SIG-M5 treated with dmso at 0.1 percent for 504 hours (cell line): ENCODE measurements around the gene PHLDB3.
"Not testable (repeated sequence)": the region's sequence is repeated elsewhere in the genome, so short reads cannot be mapped to it uniquely, and the experiment has no call there.

ENCODE experiments used
- DNase-seq: peaks from one replicate; lab custom pipeline; 2025; ENCODE audit not compliant: unreplicated experiment; lab: John Stamatoyannopoulos, UW

The PHLDB3 gene

DNA sequence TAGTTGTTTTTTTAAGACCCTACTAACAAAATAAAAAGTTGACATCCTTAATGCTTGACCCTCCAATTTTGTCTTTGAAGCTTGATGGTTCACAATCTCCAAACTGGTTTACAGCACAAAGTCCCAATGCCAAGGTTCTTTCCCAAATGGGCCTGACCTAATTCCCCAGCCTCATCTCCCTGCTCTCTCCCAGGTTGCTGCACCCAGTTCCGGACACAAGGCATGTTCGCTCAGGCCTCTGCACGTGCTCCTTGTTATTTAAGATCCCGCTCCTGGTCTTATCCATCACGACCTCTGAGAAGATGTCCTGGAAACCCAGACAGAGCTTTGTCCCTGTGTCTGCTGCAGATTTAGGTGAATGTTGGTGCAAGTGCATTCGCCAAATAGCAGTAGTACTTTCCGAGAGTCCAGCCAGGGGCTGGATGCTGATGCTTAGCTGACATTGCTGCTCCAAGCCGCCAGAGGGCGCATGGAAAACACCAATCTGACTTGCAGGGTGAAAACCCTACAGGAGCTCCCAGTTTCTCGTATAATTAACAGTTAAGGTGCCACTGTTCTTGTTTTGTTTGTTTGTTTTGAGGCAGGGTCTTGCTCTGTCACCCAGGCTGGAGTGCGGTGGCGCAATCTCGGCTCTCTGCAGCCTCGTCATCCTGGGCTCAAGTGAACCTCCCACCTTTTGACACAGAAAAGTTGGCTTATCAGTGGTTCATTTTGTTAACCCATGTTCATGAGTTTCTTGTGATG, 57.6 kb downstream of the PHLDB3 start:
- DNase-seq: peak; percentile 52

DNA sequence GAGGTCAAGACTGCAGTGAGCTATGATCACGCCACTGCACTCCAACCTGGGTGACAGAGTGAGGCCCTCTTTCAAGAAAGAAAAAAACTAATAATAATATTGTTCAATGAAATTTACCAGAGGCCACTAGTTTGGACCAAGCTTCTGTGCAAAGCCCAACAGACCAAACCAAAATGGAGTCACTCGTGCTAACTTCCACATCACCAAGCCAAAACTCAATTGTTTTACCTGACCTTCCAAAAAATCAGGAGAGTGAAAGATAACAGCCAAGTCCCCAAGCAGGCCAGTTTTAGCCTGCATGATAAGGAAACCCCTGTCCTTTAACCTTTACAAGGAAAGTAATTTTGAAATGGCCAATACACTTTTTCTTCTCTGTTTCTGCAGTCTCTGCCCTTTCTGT, 59.1 kb downstream of the PHLDB3 start:
- DNase-seq: no peak

DNA sequence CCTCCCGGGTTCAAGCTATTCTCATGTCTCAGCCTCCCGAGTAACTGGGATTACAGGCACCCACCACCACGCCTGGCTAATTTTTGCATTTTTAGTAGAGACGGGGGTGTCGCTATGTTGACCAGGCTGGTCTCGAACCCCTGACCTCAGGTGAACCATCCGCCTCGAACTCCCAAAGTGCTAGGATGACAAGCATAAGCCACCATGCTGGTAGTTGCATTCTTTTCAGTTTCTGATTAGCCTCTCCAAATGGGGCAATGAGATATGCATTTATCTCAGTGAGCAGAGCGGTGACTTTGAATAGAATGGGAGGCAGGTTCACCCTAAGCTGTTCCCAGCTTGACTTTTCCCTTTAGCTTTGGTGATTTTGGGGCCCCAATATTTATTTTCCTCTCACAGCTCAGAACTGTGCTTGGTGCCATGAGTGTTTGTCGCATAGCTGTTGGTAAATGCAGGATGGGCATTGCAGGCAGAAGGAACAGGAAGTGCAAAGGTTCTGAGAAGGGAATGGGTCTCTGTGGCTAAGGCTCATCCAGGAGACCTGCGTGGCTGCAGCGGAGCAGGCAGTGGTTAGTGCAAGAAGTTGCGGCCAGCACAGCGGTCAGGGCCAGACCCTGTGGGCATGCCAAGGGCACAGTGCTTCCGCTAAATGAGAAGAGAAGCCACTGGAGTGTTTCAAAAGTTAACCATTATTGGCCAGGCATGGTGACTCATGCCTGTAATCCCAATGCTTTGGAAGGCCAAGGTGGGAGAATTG, 59.8 kb downstream of the PHLDB3 start:
- no peak for DNase-seq

DNA sequence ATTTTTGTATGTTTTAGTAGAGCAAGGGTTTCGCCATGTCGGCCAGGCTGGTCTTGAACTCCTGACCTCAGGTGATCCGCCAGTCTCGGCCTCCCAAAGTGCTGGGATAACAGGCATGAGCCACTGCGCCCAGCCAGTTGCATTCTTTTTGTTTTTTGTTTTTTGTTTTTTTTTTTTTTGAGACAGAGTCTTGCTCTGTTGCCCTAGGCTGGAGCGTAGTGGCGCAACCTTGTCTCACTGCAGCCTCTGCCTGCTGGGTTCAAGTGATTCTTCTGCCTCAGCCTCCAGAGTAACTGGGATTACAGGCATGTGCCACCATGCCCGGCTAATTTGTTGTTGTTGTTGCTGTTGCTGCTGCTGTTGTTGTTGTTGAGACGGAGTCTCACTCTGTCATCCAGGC, 60.5 kb downstream of the PHLDB3 start:
- DNase-seq: not testable (repeated sequence)

DNA sequence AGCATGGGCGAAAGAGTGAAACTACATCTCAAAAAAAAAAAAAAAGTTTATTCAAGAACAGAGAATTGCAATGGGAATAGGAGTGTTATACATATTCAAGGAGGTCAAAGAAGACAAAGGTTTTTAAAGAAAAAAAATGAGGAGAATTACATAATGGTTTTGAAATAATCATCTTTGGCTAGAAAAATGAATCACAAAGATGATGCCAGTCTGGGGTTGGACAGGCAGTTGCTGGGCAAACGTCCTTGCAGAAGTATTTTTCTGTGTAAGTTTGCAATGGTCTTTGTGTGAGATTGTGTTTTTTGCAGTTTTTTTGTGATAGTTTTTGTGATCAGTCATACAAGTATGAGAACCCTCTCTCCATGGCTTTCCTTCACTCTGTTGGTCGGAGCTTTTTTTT, 62.8 kb downstream of the PHLDB3 start:
- DNase-seq: no peak

DNA sequence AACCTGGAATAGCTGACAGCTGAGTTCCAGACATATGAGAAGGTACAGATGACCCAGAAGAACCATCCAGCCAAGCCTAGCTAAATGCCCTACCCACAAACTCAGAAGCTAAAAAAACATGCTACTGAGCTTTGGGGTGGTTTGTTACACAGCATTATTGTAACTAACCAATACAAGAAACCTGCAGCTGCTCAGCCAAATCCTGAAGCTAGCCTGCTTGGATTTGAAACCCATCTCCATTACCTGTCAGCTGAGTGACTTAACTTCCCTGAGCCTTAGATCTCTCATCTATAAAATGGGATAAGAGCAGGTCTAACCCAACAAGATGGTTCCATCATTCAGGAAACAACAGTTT, 64.9 kb downstream of the PHLDB3 start:
- no peak for DNase-seq

DNA sequence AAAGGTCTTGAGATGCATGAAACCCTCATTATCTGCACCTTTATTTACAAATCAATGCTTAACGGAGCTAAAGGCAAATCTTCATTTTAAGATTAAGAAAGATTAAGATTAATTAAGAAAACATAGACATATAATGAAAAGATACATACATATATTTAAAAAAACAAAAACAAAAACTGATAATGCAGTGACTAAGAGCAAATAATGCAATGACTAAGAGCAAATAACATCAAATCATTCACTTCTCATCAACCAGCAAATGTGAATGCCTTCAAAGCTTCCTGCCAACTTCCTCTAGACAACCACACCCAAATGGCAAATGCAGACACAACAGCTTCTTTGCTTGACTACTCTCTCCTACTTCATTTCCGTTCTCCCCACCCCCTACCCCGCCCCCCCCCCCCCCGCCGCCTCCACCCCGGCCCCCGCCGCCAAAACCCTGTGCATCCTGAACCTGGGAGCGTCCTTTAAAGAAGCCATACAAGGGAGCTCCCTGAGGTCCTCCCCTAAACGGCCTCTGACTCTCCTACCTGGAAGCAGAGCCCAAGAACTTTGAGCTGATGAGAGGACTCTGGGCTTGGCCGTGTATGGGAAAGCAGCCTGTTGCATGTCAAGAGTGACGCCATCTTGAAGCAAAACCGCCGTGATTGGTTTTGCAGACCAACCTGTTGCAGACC, 65.4 kb downstream of the PHLDB3 start:
- peak; percentile 50 for DNase-seq

DNA sequence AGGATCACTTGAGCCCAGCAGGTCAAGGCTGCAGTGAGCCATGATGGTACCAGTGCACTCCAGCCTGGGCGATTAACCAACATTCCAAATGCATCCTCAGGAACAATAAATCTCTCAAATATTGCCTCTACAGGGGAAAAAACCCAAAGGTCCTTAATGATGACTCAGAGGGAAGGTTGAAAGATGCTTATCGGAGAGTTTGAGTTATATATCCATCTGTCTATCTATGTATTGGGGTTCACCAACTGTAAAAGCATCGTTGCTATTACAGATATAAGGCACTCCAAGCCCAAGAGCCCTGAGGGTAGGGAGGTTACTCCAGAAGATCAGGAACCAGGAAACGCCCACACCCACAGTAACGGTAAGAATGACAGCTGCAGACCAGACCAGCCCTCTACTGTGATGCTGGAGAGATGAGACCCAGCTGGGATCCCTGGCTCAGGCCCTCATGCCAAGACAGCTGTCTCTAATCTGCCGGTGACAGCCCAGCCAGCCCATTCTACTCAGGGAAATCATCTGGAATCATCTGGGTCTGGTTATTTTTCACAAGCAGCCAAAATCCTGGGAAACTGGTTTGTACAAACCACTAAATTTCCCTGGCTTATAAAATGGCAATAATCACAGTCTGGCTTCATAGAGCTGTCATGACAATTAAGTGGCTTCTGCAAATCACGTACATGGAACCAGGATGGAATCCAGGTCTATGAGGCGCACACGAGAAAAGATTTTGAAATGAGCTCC, 66.1 kb downstream of the PHLDB3 start:
- DNase-seq: no peak

DNA sequence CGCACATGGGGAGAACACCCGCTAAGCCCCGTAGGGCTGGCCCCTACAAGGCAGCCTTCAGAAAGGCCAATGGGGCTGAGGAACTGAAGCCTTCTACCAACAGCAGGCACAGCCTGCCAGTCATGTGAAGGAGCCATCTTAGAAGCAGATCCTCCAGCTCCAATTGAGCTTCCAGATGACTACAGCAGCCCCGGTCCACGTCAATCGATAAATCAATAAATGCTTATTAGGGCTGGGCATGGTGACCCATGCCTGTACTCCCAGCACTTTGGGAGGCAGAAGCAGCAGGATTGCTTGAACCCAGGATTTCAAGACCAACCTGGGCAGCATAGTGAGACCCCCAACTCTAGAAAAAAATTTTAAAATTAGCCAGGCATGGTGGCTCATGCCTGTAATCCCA, 66.8 kb downstream of the PHLDB3 start:
- DNase-seq: no peak

DNA sequence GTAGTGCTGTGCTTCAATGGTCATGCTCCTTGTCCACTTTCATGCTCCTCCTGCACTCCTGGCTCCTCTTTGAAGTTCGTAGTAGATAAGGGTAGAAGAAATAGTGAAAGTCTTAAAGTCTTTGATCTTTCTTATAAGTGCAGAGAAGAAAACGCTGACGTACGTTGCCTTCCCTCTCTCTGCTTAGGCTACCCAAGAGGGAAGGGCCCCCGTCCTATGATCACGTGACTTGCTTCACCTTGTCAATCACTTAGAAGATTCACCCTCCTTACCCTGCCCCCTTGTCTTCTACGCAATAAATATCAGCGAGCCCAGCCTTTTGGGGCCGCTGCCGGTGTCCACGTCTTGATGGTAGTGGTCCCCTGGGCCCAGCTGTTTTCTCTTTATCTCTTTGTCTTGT, 67.3 kb downstream of the PHLDB3 start:
- DNase-seq: not testable (repeated sequence)

DNA sequence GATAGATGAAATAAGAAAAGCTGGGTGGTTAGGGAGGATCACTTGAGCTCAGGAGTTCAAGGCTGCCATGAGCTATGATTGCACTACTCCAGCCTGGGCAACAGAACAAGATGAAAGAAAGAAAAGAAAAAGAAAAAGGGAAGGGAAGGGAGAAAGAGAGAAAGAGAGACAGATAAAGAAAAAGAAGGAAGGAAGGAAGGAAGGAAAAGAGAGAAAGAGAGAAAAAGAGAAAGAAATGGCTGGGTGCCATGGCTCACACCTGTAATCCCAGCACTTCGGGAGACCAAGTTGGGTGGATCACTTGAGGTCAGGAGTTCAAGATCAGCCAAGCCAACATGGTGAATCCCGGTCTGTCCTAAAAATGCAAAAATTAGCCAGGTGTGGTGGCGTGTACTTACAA, 68.8 kb downstream of the PHLDB3 start:
- DNase-seq: no peak

DNA sequence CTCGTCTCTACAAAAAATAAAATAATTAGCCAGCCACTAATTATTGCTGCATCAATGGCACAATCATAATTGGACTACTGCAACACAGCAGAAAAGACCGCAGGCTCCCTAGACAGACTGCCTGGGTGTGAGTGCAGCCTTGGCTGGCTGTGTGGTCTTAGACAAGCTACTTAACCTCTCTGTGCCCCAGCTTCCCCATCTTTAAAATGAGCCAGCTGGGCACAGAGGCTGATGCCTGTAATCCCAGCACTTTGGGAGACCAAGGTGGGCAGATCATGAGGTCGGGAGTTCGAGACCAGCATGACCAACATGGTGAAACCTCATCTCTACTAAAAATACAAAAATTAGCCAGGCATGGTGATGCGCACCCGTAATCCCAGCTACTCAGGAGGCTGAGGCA, 70.9 kb downstream of the PHLDB3 start:
- DNase-seq: no peak

DNA sequence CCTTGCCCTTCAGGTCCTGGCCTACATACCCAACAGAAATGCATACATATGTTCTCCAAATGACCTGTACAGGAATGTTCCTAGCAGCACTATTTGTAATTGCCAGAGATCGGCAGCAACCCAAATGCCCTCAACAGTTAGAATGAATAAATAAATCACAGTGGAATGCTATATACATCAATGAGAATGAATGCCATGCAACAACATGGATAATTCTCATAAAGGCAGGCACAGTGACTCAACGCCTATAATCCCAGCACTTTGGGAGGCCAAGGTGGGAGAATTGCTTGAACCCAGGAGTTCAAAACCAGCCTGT, 71.2 kb downstream of the PHLDB3 start:
- no peak for DNase-seq

DNA sequence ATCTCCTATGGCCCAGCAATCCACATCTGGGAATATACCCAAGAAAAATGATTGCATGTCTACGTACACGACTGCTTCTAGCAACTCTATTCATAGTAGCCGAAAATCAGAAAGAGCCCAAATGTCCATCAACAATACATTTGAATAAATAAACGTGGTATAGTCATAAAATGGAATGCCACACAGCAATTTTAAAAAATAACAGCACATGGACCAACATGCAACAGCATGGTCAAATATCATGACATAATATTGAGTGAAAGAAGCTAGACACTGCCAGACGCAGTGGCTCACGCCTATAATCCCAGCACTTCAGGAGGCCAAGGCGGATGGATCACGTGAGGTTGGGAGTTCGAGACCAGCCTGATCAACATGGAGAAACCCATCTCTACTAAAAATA, 73.6 kb downstream of the PHLDB3 start:
- no peak for DNase-seq

DNA sequence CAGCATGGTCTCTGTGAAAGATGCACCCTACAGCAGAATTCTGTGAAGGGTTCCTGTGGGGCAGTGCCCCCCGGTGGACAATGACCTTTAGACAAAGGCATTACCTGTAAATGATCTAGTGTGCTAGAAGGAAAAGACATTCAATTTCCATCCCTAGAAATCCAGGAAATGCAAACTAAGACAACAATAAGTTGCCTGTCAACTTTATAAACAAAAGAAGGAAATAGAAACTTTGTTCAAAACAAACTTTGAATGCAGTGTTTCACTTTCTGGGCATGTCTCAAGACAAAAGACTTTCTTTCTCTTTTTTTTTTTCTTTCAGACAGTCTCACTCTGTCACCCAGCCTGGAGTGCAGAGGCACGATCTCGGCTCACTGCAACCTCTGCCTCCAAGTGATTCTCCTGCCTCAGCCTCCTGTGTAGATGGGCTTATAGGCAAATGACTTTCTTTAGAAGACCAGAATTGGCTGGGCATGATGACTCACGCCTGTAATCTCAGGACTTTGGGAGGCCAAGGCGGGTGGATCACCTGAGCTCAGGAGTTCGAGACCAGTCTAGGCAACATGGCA, 74.3 kb downstream of the PHLDB3 start:
- DNase-seq: no peak

DNA sequence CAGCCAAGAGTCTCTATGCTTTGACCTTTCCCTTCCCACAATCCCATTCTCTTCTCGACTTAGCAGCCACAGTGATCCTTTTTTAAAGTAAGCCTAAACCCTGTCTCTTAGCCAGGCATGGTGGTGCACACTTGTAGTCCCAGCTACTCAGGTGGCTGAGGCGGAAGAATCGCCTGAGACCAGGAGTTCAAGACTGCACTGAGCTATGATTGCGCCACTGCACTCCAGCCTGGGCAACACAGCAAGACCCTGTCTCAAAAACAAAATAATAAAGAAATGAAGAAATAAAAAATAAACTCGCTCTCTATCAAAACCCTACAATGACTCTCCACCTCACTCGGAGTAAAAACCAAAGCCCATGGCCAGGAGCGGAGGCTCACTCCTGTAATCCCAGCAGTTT, 75.2 kb downstream of the PHLDB3 start:
- DNase-seq: no peak

DNA sequence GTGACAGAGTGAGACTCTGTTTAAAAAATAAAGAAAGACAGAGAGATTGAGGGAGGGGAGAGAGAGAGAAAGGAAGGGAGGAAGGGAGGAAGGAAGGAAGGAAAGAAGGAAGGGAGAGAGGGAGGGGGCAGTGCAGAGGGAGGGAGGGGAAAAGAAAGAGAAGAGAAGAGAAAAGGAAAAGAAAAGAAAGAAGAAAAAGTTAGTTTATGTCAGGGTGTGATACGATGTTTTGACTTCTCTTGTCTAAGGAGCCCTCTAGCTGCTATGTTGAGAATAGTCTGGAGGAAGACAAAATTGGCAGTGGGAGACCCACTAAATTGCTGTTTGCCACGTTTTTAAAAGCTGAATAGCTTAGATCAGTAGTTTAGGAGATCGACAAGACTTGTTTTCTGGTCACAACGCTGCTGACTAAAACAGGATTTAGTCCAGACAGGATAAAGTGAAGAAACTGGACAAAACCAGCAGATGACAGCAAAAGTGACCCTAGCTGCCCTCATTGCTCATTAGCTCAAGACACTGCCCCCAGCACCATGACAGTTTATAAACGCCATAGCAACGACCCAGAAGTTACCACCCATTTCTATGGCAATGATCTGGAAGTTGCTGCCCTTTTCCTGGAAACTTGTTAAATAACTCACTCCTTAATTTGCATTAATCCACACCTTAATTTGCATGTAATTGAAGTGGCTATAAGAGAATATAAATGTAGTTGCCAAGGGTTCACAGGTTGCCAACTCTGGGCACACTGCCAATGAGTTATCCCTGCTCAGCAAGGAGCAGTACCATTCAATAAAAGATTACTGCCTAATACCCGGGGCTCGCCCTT, 78.8 kb downstream of the PHLDB3 start:
- DNase-seq: no peak
